HG03159 (cell line): Measurements from ENCODE around the gene TMEM88.

ENCODE experiments used
- ATAC-seq: cut with Tn5 transposase; IDR thresholded peaks from one replicate; pipeline ENCODE4 v1.9.1; 2021; ENCODE audit warnings: mild to moderate bottlenecking, moderate library complexity; ENCODE audit not compliant: unreplicated experiment

Gene TMEM88

GRCh38 chr17:7833011-7833794 is 21.7 kb upstream of the TMEM88 start:
- no peak for ATAC-seq

- peak; percentile 51 for ATAC-seq
Measured at GRCh38 chr17:7833795-7834541, 20.9 kb upstream of the TMEM88 start, which contains the start of gene KDM6B. Gene KDM6B, plus strand, starts transcription at chr17:7834217. Its CDS starts 11,338 bp downstream, at chr17:7845555.

GRCh38 chr17:7834542-7834956 is 20.3 kb upstream of the TMEM88 start:
- no peak for ATAC-seq

- ATAC-seq: peak; percentile 37
Measured at GRCh38 chr17:7834957-7835813, 19.7 kb upstream of the TMEM88 start.

- peak; percentile 22 for ATAC-seq
Measured at GRCh38 chr17:7835814-7836595, 18.9 kb upstream of the TMEM88 start.

GRCh38 chr17:7836596-7837407 is 18.1 kb upstream of the TMEM88 start:
- ATAC-seq: no peak

GRCh38 chr17:7837408-7838088 is 17.3 kb upstream of the TMEM88 start:
- no peak for ATAC-seq

- no peak for ATAC-seq
Measured at GRCh38 chr17:7838090-7839075, 16.5 kb upstream of the TMEM88 start.

GRCh38 chr17:7839190-7839875 is 15.5 kb upstream of the TMEM88 start:
- no peak for ATAC-seq

- no peak for ATAC-seq
Measured at GRCh38 chr17:7839876-7840261, 15.0 kb upstream of the TMEM88 start.

- no peak for ATAC-seq
Measured at GRCh38 chr17:7840441-7840840, 14.4 kb upstream of the TMEM88 start.

GRCh38 chr17:7840875-7841274 is 14.0 kb upstream of the TMEM88 start:
- ATAC-seq: no peak

GRCh38 chr17:7841396-7841914 is 13.4 kb upstream of the TMEM88 start:
- no peak for ATAC-seq

GRCh38 chr17:7841915-7842379 is 12.9 kb upstream of the TMEM88 start:
- ATAC-seq: no peak

- ATAC-seq: no peak
Measured at GRCh38 chr17:7842380-7843256, 12.2 kb upstream of the TMEM88 start.

GRCh38 chr17:7843257-7843535 is 11.7 kb upstream of the TMEM88 start:
- ATAC-seq: no peak
